K562 (cell line): ENCODE measurements around the gene PCYT1A. TPM values are rescaled to one million over a fixed set of nuclear protein-coding genes. Genes with fewer than 3 reads are reported as not detected.

Source experiments
- ATAC-seq: fragments of 200-7000 bp; cut with Tn5 transposase; 3 replicates; pipeline ENCODE4 v1.9.1; 2020; ENCODE audit warnings: moderate library complexity
- BruUV-seq: library from RNA; stranded (reverse); fragments of 400-500 nt; replicated peaks from 2 replicates; lab custom pipeline; 2021; lab: Mats Ljungman, UMichigan
- CTCF ChIA-PET: fragments of 300-600 bp; formaldehyde crosslinking; extraction: SDS; loops from one replicate; lab custom pipeline; 2021; ENCODE audit warnings: low intra/inter-chr PET ratio; lab: Yijun Ruan, JAX
- POLR2A ChIA-PET: fragments of 300-600, 350-650 bp; sonication (Branson Sonifier 250); formaldehyde crosslinking; extraction: SDS; loops from one replicate; lab custom pipeline; 2021; ENCODE audit warnings: antibody characterized with exemption, inconsistent platforms; lab: Yijun Ruan, JAX
- DNase-seq, 4 experiments: peaks; one replicate each; pipeline versions ENCODE4 v3.0.0 to v3.0.0-alpha.2; 2011 to 2018; ENCODE audit warnings: low spot score in 3 of 4, mixed read lengths in 3 of 4; ENCODE audit errors: extremely low read depth in 1 of 4
- FAIRE-seq: peaks from 2 replicates; lab custom pipeline; 2011; peaks lifted over from hg19 to GRCh38; lab: Jason Lieb, UNC
- H2AFZ ChIP-seq: 2 replicates; pipeline ENCODE4 v1.6.0; 2011; ENCODE audit warnings: low read depth, low read length, control low read depth, inconsistent platforms
- H3K27ac ChIP-seq: fragments of 200-600 bp; 3 replicates; pipeline ENCODE4 v1.8.0; 2011; ENCODE audit warnings: low read depth, mild to moderate bottlenecking, control low read depth, inconsistent platforms, low read length, moderate library complexity, mixed read lengths; ENCODE audit errors: extremely low read depth
- H3K27me3 ChIP-seq, 2 experiments: fragments of 300-600 bp in 1 of 2; 2 replicates in 1 of 2; 3 replicates in 1 of 2; pipeline versions ENCODE4 v1.6.0 to v1.8.0; 2011; ENCODE audit warnings: inconsistent platforms in 2 of 2, low read length in 2 of 2, mild to moderate bottlenecking in 1 of 2, mixed read lengths in 1 of 2, moderate library complexity in 1 of 2; ENCODE audit not compliant: control insufficient read depth in 2 of 2, insufficient read depth in 2 of 2
- H3K36me3 ChIP-seq: fragments of 300-600 bp; 3 replicates; pipeline ENCODE4 v1.8.0; 2011; ENCODE audit warnings: mild to moderate bottlenecking, low read length, inconsistent platforms; ENCODE audit not compliant: control insufficient read depth, insufficient read depth
- H3K4me1 ChIP-seq, 2 experiments: fragments of 200-600 bp in 1 of 2; replicated peaks in 1 of 2; 2 replicates in 1 of 2; 3 replicates in 1 of 2; pipeline versions ENCODE4 v1.5.1 to v1.8.0; 2011; ENCODE audit warnings: inconsistent platforms in 2 of 2, low read length in 2 of 2, mild to moderate bottlenecking in 1 of 2, mixed read lengths in 1 of 2, moderate library complexity in 1 of 2; ENCODE audit not compliant: control insufficient read depth in 2 of 2, insufficient read depth in 2 of 2
- H3K4me2 ChIP-seq: 2 replicates; pipeline ENCODE4 v1.6.1; 2011; ENCODE audit warnings: low read length, control low read depth, inconsistent platforms, mixed read lengths; ENCODE audit not compliant: insufficient read depth
- H3K4me3 ChIP-seq: fragments of 200-600 bp; sonication (generic), shearing (Covaris generic); 2 replicates; pipeline ENCODE4 v1.5.1; 2016; ENCODE audit warnings: control low read depth, inconsistent platforms
- H3K79me2 ChIP-seq: fragments of 200-600 bp; 3 replicates; pipeline ENCODE4 v1.8.0; 2011; ENCODE audit warnings: low read length, inconsistent platforms; ENCODE audit not compliant: control insufficient read depth, insufficient read depth
- H3K9ac ChIP-seq, 2 experiments: 2 replicates each; pipeline versions ENCODE4 v1.6.0 to v1.6.1; 2011; ENCODE audit warnings: low read depth in 2 of 2, low read length in 2 of 2, control low read depth in 1 of 2, inconsistent platforms in 1 of 2, mild to moderate bottlenecking in 1 of 2, mixed read lengths in 1 of 2; ENCODE audit not compliant: insufficient read depth in 1 of 2
- H3K9me1 ChIP-seq: one replicate; pipeline ENCODE4 v1.6.0; 2011; ENCODE audit warnings: inconsistent platforms, mild to moderate bottlenecking, low read length, moderate library complexity; ENCODE audit not compliant: control insufficient read depth, insufficient read depth
- H3K9me3 ChIP-seq: replicated peaks from 2 replicates; pipeline ENCODE4 v1.5.1; 2011; ENCODE audit warnings: low read depth, low read length, inconsistent platforms; ENCODE audit not compliant: control insufficient read depth, insufficient read depth
- H4K20me1 ChIP-seq: replicated peaks from 2 replicates; pipeline ENCODE4 v1.6.1; 2011; ENCODE audit warnings: low read length, inconsistent platforms, mixed read lengths; ENCODE audit not compliant: control insufficient read depth, insufficient read depth
- DIDO1 ChIP-seq: fragments of 450-650 bp; IDR thresholded peaks from 2 replicates; pipeline ENCODE4 v1.6.1; 2016; ENCODE audit warnings: low read depth, missing biosample characterization, missing genetic modification characterization
- RBM15 ChIP-seq: fragments of 200-400 bp; formaldehyde crosslinking; IDR thresholded peaks from 2 replicates; pipeline ENCODE4 v1.6.1; 2018; ENCODE audit warnings: mild to moderate bottlenecking, low read length, moderate library complexity; ENCODE audit not compliant: insufficient read depth
- STAG1 ChIP-seq: sonication (generic); formaldehyde crosslinking; IDR thresholded peaks from 2 replicates; pipeline ENCODE4 v1.5.0; 2020; ENCODE audit warnings: missing genetic modification reagents, borderline replicate concordance
- ZBTB1 ChIP-seq: sonication (generic); formaldehyde crosslinking; IDR thresholded peaks from 2 replicates; pipeline ENCODE4 v1.8.1; 2023; ENCODE audit warnings: missing genetic modification reagents, low read depth, mild to moderate bottlenecking, borderline replicate concordance
- ZEB2 ChIP-seq: fragments of 450-650 bp; IDR thresholded peaks from 2 replicates; pipeline ENCODE4 v1.6.1; 2016
- ZFP91 ChIP-seq: sonication (generic); formaldehyde crosslinking; IDR thresholded peaks from 2 replicates; pipeline ENCODE4 v1.8.0; 2022; ENCODE audit warnings: mild to moderate bottlenecking, missing genetic modification reagents
- WGBS: fragments of 100-300 bp; shearing (Covaris generic); methylation state at CpG from one replicate; pipeline ENCODE4 v1.1.6; 2016; ENCODE audit warnings: low coverage, mixed read lengths; ENCODE audit not compliant: insufficient coverage; ENCODE audit errors: missing lambda C conversion rate; 5-methylcytosine and 5-hydroxymethylcytosine counted together
- in situ Hi-C: fragments of 300-500 bp; cut with MboI; formaldehyde crosslinking; loops from 4 replicates; pipeline ENCODE4 v1.15.0; 2018; ENCODE audit warnings: inconsistent platforms, mixed read lengths
- intact Hi-C: fragments of 100-400 bp; cut with micrococcal nuclease; formaldehyde crosslinking; loops from 2 replicates; pipeline ENCODE4 v1.14.2; 2022
- polyA plus RNA-seq, 8 experiments: library from polyadenylated mRNA; depleted of rRNA in 4 of 8; stranded (reverse) in 5 of 8; unstranded in 3 of 8; fragments of >200 nt; fragmentation: Nextera tagmentation in 2 of 8; fragmentation: Illumina TruSeq in 1 of 8; extraction: Ambion mirVana in 2 of 8; extraction: Trizol in 1 of 8; gene quantifications; 2 replicates each; pipeline versions ENCODE4 v1.2.1 to v1.2.3, GENCODE V29; 2011 to 2014; ENCODE audit warnings: inconsistent platforms in 1 of 8, missing spikeins in 1 of 8
- total RNA-seq, 7 experiments: library from RNA; depleted of rRNA in 6 of 7; stranded (reverse); fragments of >200 nt in 6 of 7; fragmentation: Illumina TruSeq in 2 of 7; extraction: Trizol in 2 of 7; gene quantifications; 2 replicates each; pipeline versions ENCODE4 v1.2.1 to v1.2.3, GENCODE V29; 2011 to 2021; ENCODE audit warnings: low replicate concordance in 1 of 7

PCYT1A gene
- total and polyA plus RNA-seq, 9 of the 15 experiments (the other 6 are each of a cell fraction or from before 2014, with no cell fraction given) = 13.4 to 62.8 (median 49.4) TPM

DNA sequence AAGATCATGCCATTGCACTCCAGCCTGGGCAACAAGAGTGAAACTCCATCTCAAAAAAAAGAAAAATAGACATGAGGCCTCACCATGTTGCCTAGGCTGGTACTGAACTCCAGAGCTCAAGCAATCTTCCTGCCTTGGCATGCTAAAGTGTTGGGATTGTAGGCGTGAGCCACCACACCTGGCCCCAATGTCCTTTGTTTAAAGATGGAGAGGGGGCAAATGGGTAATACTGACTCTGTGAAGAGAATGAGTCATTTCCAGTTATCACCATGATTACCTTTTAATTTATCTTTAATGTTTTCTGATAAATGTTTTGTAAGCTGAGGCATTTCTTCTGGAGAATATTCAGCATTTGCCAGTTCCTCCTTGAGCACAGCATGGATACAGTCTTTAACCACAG, 28.3 kb upstream of the PCYT1A start:
- H3K27me3 ChIP-seq = no peaks in the 10 kb centered on the region; a peak in 1 of 5 replicates
- ChIA-PET POLR2A (interaction anchor here (0.6 to 1.5 kb wide), 5 partner anchors 9 to 50 kb away, joined by 3 read pairs; no protein-coding TSS in a partner anchor), CTCF (no interaction called here)
- WGBS = 91% methylated on average over 1 of the region's 1 CpG
- no peak overlapping the region for H3K4me2 ChIP-seq
- H3K9me3 ChIP-seq = no peaks in the 10 kb centered on the region; the same call in 1 of the 2 replicates
- H3K36me3 ChIP-seq = peaks cover 24% of the 10 kb centered on the region; the same call in 2 of the 3 replicates
- H3K9me1 ChIP-seq = no peaks in the 10 kb centered on the region
- DNase-seq (no peak), FAIRE-seq (no peak), ATAC-seq (no peak)
- TF ChIP-seq STAG1 (CRISPR knock-in tag) (no peak), ZBTB1 (CRISPR knock-in tag) (no peak), ZEB2 (no peak), DIDO1 (tag) (no peak), ZFP91 (CRISPR knock-in tag) (no peak), RBM15 (no peak)
- no peak overlapping the region for H3K4me3 ChIP-seq
- in situ Hi-C loops (no loop called here), intact Hi-C loops (loop anchor here (5.0 kb wide), 1 partner anchor 131 kb away; no protein-coding TSS in a partner anchor)
- no peak overlapping the region for H3K9ac ChIP-seq
- H3K4me1 ChIP-seq = peaks cover 4 to 15% of the 10 kb centered on the region in 2 experiments; a peak in 4 of 5 replicates
- no TSS peak for BruUV-seq
- H4K20me1 ChIP-seq = no peaks in the 10 kb centered on the region
- peaks cover 16% of the 10 kb centered on the region for H3K79me2 ChIP-seq
- H2AFZ ChIP-seq = no peak overlapping the region
- no peak overlapping the region for H3K27ac ChIP-seq
